ENCODE data around the gene ABCB10.

DNA sequence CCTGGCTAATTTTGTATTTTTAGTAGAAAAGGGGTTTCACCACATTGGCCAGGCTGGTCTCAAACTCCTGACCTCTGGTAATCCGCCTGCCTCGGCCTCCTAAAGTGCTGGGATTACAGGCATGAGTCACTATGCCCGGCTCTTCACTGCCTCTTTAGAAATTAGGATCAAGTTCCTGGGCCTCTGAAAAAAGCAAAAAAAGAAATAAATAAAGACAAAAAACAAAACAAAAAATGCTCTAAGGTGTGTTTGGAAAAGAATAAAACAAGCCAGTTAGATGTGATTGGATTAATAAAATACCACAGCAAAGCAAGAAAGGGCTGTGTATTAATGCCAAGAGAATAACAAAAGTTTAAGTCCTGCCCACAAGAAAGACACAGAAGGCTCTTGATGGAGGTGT lies 4.2 kb upstream of the ABCB10 start:
- TF ChIP-seq, protein P1, sequence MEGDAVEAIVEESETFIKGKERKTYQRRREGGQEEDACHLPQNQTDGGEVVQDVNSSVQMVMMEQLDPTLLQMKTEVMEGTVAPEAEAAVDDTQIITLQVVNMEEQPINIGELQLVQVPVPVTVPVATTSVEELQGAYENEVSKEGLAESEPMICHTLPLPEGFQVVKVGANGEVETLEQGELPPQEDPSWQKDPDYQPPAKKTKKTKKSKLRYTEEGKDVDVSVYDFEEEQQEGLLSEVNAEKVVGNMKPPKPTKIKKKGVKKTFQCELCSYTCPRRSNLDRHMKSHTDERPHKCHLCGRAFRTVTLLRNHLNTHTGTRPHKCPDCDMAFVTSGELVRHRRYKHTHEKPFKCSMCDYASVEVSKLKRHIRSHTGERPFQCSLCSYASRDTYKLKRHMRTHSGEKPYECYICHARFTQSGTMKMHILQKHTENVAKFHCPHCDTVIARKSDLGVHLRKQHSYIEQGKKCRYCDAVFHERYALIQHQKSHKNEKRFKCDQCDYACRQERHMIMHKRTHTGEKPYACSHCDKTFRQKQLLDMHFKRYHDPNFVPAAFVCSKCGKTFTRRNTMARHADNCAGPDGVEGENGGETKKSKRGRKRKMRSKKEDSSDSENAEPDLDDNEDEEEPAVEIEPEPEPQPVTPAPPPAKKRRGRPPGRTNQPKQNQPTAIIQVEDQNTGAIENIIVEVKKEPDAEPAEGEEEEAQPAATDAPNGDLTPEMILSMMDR (IDR thresholded peaks at IDR 0.05): no peak
- no peak for TF ChIP-seq POLR2A (IDR thresholded peaks at IDR 0.05)

All from testis (tissue), 2 donors.